ENCODE measurements around the gene SLC36A1.

SLC36A1 gene

DNA sequence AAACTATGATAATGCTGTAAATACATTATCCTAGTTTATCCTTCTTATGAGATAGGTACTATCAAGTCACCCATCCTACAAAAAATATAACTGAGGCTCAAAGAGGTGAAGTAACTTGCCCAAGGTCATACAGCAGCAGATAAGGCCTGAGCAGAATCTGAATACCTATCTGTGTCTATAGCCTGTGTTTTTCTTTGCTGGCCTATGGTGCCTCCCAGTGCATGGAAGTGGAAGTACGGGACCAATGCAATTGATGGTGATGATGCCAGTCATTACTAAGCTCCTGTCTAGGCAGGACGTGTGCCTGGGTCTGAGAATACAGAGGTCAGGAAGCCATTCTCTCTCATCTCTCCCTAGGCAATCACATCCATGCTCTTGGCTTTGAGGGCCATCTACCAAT, 75.9 kb downstream of the SLC36A1 start:
- no peak overlapping the region for H3K4me3 ChIP-seq (ENCODE audit: low read depth in 1 of 2, low read length in 2 of 2)
- no peak overlapping the region for H3K27ac ChIP-seq (ENCODE audit: low read depth, low read length)
- H3K9me3 ChIP-seq (ENCODE audit: control insufficient read depth in 1 of 2, low read length in 2 of 2), result no peaks in the 10 kb centered on the region
- no peaks in the 10 kb centered on the region for H3K4me1 ChIP-seq (ENCODE audit: control insufficient read depth in 1 of 2, insufficient read depth in 2 of 2, low read length in 2 of 2)
- H3K9ac ChIP-seq (ENCODE audit: low read depth in 1 of 2, low read length in 2 of 2), result no peak overlapping the region
- no peaks in the 10 kb centered on the region for H3K36me3 ChIP-seq (ENCODE audit: control insufficient read depth in 1 of 2, insufficient read depth in 2 of 2, low read length in 2 of 2)
- H3K27me3 ChIP-seq (ENCODE audit: control insufficient read depth in 1 of 2, insufficient read depth in 2 of 2, low read length in 2 of 2), result no peaks in the 10 kb centered on the region

DNA sequence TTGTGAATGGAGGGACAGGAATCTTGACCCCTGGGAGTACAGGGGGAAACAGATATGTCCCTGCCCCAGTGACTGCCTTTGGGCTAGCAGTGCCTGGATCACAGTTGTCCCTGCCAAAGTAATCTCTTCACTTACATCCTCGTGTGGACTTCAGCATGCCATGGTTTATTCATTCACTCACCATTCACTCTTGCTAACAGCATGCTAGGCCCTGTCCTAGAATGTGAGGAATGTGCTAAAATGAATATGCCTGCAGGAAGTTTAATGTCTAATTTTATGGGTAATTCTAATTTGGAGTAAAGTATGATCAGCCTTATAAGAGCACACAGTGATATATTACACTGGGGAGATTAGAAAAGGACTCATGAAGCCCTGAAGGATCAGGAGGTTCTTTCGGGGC, 80.8 kb downstream of the SLC36A1 start:
- Histone ChIP-seq H3K27ac (ENCODE audit: low read depth, low read length) (no peak overlapping the region), H3K9me3 (ENCODE audit: control insufficient read depth in 1 of 2, low read length in 2 of 2) (no peaks in the 10 kb centered on the region), H3K4me3 (ENCODE audit: low read depth in 1 of 2, low read length in 2 of 2) (no peak overlapping the region), H3K27me3 (ENCODE audit: control insufficient read depth in 1 of 2, insufficient read depth in 2 of 2, low read length in 2 of 2) (no peaks in the 10 kb centered on the region), H3K4me1 (ENCODE audit: control insufficient read depth in 1 of 2, insufficient read depth in 2 of 2, low read length in 2 of 2) (no peaks in the 10 kb centered on the region), H3K36me3 (ENCODE audit: control insufficient read depth in 1 of 2, insufficient read depth in 2 of 2, low read length in 2 of 2) (no peaks in the 10 kb centered on the region), H3K9ac (ENCODE audit: low read depth in 1 of 2, low read length in 2 of 2) (no peak overlapping the region)

DNA sequence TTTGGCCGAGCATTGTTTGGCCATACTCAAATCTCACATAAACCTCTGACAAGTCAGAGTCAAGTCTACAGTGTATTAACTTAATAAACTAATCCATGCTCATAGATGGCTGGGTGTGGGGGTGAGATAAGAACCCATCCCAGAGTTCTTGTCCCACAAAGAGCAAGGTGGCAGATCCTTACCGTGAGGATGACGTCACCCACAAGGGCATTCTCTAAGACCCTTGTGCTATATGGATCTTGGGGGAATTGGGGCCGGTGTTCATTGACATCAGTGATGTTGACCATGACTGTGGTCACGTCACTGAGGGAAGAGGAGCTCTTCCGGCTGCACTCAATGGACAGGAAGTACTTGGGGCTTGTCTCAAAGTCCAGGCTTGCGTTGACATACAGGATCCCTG, 81.6 kb downstream of the SLC36A1 start:
- Histone ChIP-seq H3K4me3 (ENCODE audit: low read depth in 1 of 2, low read length in 2 of 2) (no peak overlapping the region), H3K9me3 (ENCODE audit: control insufficient read depth in 1 of 2, low read length in 2 of 2) (no peaks in the 10 kb centered on the region), H3K9ac (ENCODE audit: low read depth in 1 of 2, low read length in 2 of 2) (no peak overlapping the region), H3K36me3 (ENCODE audit: control insufficient read depth in 1 of 2, insufficient read depth in 2 of 2, low read length in 2 of 2) (no peaks in the 10 kb centered on the region), H3K27ac (ENCODE audit: low read depth, low read length) (no peak overlapping the region), H3K27me3 (ENCODE audit: control insufficient read depth in 1 of 2, insufficient read depth in 2 of 2, low read length in 2 of 2) (no peaks in the 10 kb centered on the region), H3K4me1 (ENCODE audit: control insufficient read depth in 1 of 2, insufficient read depth in 2 of 2, low read length in 2 of 2) (no peaks in the 10 kb centered on the region)

DNA sequence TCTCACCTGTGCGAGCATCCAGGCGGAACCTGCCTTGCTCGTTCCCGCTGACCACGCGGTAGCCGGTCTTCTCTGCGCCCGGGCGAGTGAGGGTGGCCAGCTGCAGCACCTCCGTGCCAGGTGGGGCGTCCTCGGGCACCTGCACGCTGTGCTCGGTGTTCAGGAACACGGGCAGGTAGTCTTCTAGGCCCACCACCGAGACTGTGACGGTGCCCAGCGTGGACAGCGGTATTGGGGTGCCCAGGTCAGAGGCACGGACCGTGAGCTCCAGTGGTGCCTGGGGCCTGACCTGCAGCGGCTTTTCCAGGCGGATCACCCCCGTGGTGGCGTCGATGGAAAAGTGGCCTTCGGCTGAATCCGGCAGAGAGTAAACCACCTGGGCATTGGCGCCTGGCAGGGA, 84.2 kb downstream of the SLC36A1 start:
- Histone ChIP-seq H3K36me3 (ENCODE audit: control insufficient read depth in 1 of 2, insufficient read depth in 2 of 2, low read length in 2 of 2) (no peaks in the 10 kb centered on the region), H3K4me1 (ENCODE audit: control insufficient read depth in 1 of 2, insufficient read depth in 2 of 2, low read length in 2 of 2) (no peaks in the 10 kb centered on the region), H3K27ac (ENCODE audit: low read depth, low read length) (no peak overlapping the region), H3K9ac (ENCODE audit: low read depth in 1 of 2, low read length in 2 of 2) (no peak overlapping the region), H3K27me3 (ENCODE audit: control insufficient read depth in 1 of 2, insufficient read depth in 2 of 2, low read length in 2 of 2) (no peaks in the 10 kb centered on the region), H3K4me3 (ENCODE audit: low read depth in 1 of 2, low read length in 2 of 2) (no peak overlapping the region), H3K9me3 (ENCODE audit: control insufficient read depth in 1 of 2, low read length in 2 of 2) (no peaks in the 10 kb centered on the region)

DNA sequence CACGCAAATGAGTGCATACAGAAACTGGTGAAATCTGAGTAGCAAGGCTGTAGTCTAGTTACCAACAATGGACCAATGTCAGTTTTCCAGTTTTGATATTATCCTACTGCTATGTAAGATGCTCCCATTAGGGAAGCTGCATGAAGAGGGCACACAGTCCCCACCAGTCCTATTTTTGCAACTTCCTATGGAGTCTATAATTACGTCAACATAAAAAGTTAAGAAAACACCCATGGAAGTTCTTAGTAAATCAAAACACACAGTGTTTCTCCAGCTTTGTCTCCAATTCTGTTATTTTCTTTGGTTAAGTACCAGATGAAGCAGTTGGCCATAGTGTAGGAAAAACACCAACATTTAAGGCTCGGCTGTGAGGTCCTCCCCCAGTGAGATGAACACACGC, 85.0 kb downstream of the SLC36A1 start:
- Histone ChIP-seq H3K4me1 (ENCODE audit: control insufficient read depth in 1 of 2, insufficient read depth in 2 of 2, low read length in 2 of 2) (no peaks in the 10 kb centered on the region), H3K9me3 (ENCODE audit: control insufficient read depth in 1 of 2, low read length in 2 of 2) (no peaks in the 10 kb centered on the region), H3K27ac (ENCODE audit: low read depth, low read length) (no peak overlapping the region), H3K9ac (ENCODE audit: low read depth in 1 of 2, low read length in 2 of 2) (no peak overlapping the region), H3K4me3 (ENCODE audit: low read depth in 1 of 2, low read length in 2 of 2) (no peak overlapping the region), H3K27me3 (ENCODE audit: control insufficient read depth in 1 of 2, insufficient read depth in 2 of 2, low read length in 2 of 2) (no peaks in the 10 kb centered on the region), H3K36me3 (ENCODE audit: control insufficient read depth in 1 of 2, insufficient read depth in 2 of 2, low read length in 2 of 2) (no peaks in the 10 kb centered on the region)

DNA sequence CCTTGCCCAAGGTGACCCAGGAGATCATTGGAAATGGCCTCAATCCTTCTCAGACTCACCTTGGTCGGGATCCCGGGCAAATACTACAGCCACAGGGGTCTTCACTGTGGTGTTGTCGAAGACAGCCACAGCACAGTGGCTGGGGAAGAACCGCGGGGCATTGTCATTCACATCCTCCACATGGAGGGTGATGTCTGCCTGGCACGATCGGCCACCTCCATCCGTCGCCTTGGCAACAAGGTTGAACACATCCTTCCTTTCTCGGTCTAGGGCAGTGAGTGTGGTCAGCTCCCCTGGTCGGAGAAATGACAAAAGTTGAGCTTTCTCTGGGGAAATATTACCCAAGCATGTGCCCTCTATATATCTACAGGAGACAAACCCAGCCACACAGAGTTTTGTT, 86.9 kb downstream of the SLC36A1 start:
- Histone ChIP-seq H3K4me1 (ENCODE audit: control insufficient read depth in 1 of 2, insufficient read depth in 2 of 2, low read length in 2 of 2) (no peaks in the 10 kb centered on the region), H3K4me3 (ENCODE audit: low read depth in 1 of 2, low read length in 2 of 2) (no peak overlapping the region), H3K9ac (ENCODE audit: low read depth in 1 of 2, low read length in 2 of 2) (no peak overlapping the region), H3K36me3 (ENCODE audit: control insufficient read depth in 1 of 2, insufficient read depth in 2 of 2, low read length in 2 of 2) (no peaks in the 10 kb centered on the region), H3K27ac (ENCODE audit: low read depth, low read length) (no peak overlapping the region), H3K9me3 (ENCODE audit: control insufficient read depth in 1 of 2, low read length in 2 of 2) (no peaks in the 10 kb centered on the region), H3K27me3 (ENCODE audit: control insufficient read depth in 1 of 2, insufficient read depth in 2 of 2, low read length in 2 of 2) (no peaks in the 10 kb centered on the region)

DNA sequence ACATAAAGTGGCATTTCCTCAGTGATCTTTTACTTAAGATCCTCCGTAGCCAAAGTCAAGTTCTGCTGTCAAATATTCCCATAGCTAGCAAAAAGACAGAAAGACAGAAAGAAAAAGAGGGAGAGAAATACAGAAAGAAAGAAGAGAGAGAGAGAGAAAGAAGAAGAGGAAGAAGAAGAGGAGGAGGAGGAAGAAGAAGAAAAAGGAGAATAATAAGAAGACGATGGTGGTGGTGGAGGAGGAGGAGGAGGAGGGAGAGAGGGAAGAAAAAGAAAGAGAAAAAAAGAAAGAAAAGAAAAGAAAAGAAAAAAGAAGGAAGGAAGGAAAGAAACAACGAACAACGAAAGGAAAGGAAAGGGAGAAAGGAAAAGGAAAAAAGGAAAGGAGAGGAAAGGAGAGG, 89.6 kb downstream of the SLC36A1 start:
- H3K9ac ChIP-seq (ENCODE audit: low read depth in 1 of 2, low read length in 2 of 2), result no peak overlapping the region
- no peak overlapping the region for H3K4me3 ChIP-seq (ENCODE audit: low read depth in 1 of 2, low read length in 2 of 2)
- no peaks in the 10 kb centered on the region for H3K4me1 ChIP-seq (ENCODE audit: control insufficient read depth in 1 of 2, insufficient read depth in 2 of 2, low read length in 2 of 2)
- no peak overlapping the region for H3K27ac ChIP-seq (ENCODE audit: low read depth, low read length)
- no peaks in the 10 kb centered on the region for H3K27me3 ChIP-seq (ENCODE audit: control insufficient read depth in 1 of 2, insufficient read depth in 2 of 2, low read length in 2 of 2)
- H3K9me3 ChIP-seq (ENCODE audit: control insufficient read depth in 1 of 2, low read length in 2 of 2), result no peaks in the 10 kb centered on the region
- no peaks in the 10 kb centered on the region for H3K36me3 ChIP-seq (ENCODE audit: control insufficient read depth in 1 of 2, insufficient read depth in 2 of 2, low read length in 2 of 2)

DNA sequence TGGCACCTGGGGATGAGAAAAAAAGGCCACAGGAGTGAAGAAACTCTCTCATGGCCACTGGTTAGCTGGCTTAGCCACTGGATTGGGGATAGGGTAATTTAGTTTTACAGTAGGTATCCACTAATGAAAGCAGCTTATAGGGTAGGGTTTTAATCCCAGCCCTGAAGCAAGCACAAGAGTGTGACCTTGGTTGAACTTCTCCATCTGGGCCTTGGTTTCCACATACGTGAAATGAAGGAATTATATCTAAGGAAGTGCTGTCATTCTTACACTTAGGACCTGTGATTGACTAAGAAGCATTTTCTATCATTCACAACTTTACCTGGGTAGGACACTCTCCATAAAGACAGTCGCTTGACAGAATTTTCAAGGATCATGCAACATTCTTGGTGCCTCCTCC, 94.2 kb downstream of the SLC36A1 start:
- no peaks in the 10 kb centered on the region for H3K27me3 ChIP-seq (ENCODE audit: control insufficient read depth in 1 of 2, insufficient read depth in 2 of 2, low read length in 2 of 2)
- H3K4me3 ChIP-seq (ENCODE audit: low read depth in 1 of 2, low read length in 2 of 2), result no peak overlapping the region
- H3K36me3 ChIP-seq (ENCODE audit: control insufficient read depth in 1 of 2, insufficient read depth in 2 of 2, low read length in 2 of 2), result no peaks in the 10 kb centered on the region
- no peak overlapping the region for H3K9ac ChIP-seq (ENCODE audit: low read depth in 1 of 2, low read length in 2 of 2)
- no peaks in the 10 kb centered on the region for H3K9me3 ChIP-seq (ENCODE audit: control insufficient read depth in 1 of 2, low read length in 2 of 2)
- H3K4me1 ChIP-seq (ENCODE audit: control insufficient read depth in 1 of 2, insufficient read depth in 2 of 2, low read length in 2 of 2), result no peaks in the 10 kb centered on the region
- no peak overlapping the region for H3K27ac ChIP-seq (ENCODE audit: low read depth, low read length)
